Activated T-helper 17 cell treated with anti-CD3 and anti-CD28 coated beads, Interleukin-2, amount 50 U/mL, for 72 hours (primary cell): ENCODE results near the gene ZNF19. TPM values are rescaled to one million over a fixed set of nuclear protein-coding genes. Genes with fewer than 3 reads are reported as not detected.

Experiments
- ATAC-seq: fragments of 150-1000 bp; cut with Tn5 transposase; replicated peaks from 2 replicates; pipeline ENCODE4 v1.10.0; 2021; ENCODE audit warnings: mild to moderate bottlenecking, moderate library complexity
- H3K27ac Mint-ChIP-seq: one replicate; pipeline ENCODE4 v1.8.0; 2022; ENCODE audit warnings: mixed read lengths
- H3K27me3 Mint-ChIP-seq: one replicate; pipeline ENCODE4 v1.8.0; 2022; ENCODE audit warnings: mixed read lengths
- H3K36me3 Mint-ChIP-seq: one replicate; pipeline ENCODE4 v1.8.0; 2022; ENCODE audit warnings: low read depth, mild to moderate bottlenecking, mixed read lengths
- H3K4me1 Mint-ChIP-seq: one replicate; pipeline ENCODE4 v1.8.0; 2022; ENCODE audit warnings: mixed read lengths
- H3K4me3 Mint-ChIP-seq: one replicate; pipeline ENCODE4 v1.8.0; 2022; ENCODE audit warnings: mild to moderate bottlenecking, mixed read lengths
- H3K9me3 Mint-ChIP-seq: one replicate; pipeline ENCODE4 v1.8.0; 2022; ENCODE audit warnings: mixed read lengths
- total RNA-seq, 2 donors: library from RNA; stranded (reverse); gene quantifications; one replicate each; pipeline ENCODE4 v1.2.3, GENCODE V29; 2022

The ZNF19 gene
- total RNA-seq, 2 donors from 2014 or later = 1.1 to 3.4 TPM

DNA sequence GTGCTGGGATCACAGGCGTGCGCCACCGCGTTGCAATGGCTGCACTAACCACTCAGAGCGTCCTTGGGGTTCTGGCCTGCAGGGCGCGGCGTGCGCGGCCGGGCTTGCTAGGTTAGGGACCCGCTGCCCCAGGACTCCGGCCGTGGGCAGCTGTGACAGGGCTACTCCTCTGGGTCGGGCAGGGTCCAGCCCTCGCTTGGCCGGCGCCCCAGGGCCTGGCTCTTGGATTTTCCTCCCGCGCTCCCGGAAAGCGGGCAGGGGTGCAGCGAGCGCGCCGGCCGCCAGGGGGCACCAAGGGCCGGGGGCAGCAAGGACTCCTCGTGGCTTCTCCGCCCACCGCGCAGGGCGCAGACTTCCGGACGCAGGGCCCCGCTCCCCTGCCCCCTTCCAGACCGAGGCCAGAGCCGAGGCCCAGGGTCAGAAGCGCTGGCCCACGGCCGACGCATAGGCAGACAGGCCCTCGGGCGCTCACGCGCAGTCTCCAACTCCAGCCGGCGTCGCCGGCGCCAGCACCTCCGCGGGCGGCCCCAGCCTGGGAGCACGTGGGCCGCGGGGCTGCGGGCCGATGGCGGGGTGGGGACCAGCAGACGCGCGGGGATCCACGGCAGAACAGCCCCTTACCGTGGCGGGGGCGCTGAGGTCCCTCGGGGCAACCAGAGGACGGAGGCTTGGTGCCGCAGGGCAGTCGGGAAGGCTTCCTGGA lies 47.6 kb downstream of the ZNF19 start:
- peaks cover 8% of the 10 kb centered on the region for H3K9me3 Mint-ChIP-seq
- H3K27ac Mint-ChIP-seq = no peak overlapping the region
- peaks cover 18% of the 10 kb centered on the region for H3K27me3 Mint-ChIP-seq
- peak; percentile 39 for ATAC-seq
- no peak overlapping the region for H3K4me3 Mint-ChIP-seq
- H3K36me3 Mint-ChIP-seq = no peaks in the 10 kb centered on the region
- peaks cover 5% of the 10 kb centered on the region for H3K4me1 Mint-ChIP-seq

DNA sequence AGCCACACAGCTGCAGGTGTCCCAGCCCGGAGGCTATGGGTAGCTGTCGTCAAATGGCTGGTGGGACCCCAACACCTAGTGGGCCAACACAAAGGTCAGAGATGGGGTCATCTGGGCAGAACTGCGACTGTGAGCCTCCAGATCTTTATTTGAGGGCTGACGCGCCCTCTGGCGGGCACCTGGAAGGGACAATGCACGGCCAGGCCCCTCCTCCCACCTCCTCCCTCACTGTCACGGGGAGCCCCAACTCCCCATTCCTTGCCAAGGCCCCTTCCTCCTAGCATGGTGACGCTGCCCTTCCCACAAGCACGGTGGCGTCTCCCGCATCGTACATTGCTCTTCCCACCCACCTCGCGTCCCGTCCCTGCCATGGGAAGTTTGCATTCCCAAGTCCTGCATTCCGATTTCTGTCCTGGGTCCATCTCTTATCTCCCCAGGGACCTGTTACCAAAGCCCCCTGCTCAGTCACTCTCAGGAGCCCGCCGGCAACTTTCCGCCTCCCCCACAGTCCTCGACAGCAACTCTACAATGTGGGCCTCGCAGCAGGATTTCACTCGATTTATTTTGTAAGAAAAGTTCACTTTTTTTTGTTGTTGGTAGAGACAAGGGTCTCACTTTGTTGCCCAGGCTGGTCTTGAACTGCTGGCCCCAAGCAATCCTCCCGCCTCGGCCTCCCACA lies 48.3 kb downstream of the ZNF19 start:
- ATAC-seq = no peak
- H3K4me3 Mint-ChIP-seq = no peak overlapping the region
- H3K27ac Mint-ChIP-seq = no peak overlapping the region
- H3K9me3 Mint-ChIP-seq = peaks cover 7% of the 10 kb centered on the region
- H3K36me3 Mint-ChIP-seq = no peaks in the 10 kb centered on the region
- H3K27me3 Mint-ChIP-seq = peaks cover 18% of the 10 kb centered on the region
- peaks cover 5% of the 10 kb centered on the region for H3K4me1 Mint-ChIP-seq

DNA sequence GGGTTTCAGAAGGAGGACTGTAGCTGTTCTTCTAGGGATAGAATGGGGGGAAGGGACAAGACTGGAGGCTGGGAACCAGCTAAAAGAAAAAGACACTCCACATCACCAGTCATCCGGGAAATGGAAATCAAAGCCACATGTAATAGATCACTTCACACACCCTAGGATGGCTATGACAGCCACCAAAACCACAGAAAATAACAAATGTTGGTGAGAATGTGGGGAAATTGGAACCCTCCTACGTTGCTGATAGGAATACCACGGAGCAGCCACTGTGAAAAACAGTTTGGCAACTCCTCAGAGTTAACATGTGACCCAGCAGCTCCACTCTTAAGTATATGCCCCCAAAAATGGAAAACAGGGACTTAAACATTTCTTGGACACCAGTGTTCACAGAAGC lies 49.6 kb downstream of the ZNF19 start:
- H3K36me3 Mint-ChIP-seq = no peaks in the 10 kb centered on the region
- H3K27me3 Mint-ChIP-seq = peaks cover 18% of the 10 kb centered on the region
- H3K4me1 Mint-ChIP-seq = peaks cover 5% of the 10 kb centered on the region
- no peak for ATAC-seq
- H3K4me3 Mint-ChIP-seq = no peak overlapping the region
- no peak overlapping the region for H3K27ac Mint-ChIP-seq
- peaks cover 6% of the 10 kb centered on the region for H3K9me3 Mint-ChIP-seq

DNA sequence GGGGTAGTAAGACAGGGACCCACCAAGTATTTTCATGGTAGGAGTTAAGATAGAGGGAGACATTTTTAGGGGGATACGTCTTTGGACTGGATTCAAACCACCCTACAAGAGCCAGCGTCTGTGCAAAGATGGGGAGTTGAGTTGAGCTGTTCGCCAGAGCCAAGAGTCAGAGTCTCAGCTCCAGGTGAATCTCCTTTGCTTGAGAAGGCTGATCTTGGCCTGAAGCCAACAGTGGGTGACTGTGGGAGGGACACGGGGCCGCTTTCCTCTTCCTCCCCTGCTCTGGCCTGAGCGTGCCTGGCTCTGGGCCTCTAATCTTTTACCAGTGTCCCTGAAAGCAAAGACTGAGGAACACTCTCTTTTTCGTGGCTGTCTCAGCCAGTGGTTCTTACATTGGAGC lies 52.7 kb downstream of the ZNF19 start:
- no peak for ATAC-seq
- Mint-ChIP-seq H3K9me3 (no peaks in the 10 kb centered on the region), H3K27me3 (peaks cover 18% of the 10 kb centered on the region), H3K36me3 (no peaks in the 10 kb centered on the region), H3K4me3 (no peak overlapping the region), H3K27ac (no peak overlapping the region), H3K4me1 (peaks cover 5% of the 10 kb centered on the region)

DNA sequence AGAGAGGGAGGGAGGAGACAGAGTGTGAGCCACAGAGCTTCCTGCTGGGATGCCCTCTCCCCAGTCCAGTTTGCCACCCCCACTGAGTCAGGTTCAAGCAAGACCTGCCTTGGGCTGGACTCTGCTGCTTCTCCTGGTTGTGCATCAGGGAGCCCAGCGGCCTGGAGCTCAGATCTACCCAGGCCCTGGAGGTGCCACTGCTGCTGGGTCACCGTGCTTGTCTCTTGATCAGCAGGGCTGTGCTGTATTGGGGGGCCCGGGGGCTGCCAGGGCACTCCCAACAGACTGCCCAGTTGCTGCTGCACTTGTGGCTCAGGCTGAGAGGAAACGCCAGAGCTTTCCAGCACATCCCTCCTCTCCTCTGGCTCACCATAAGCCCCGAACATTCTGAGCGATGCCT lies 56.2 kb downstream of the ZNF19 start:
- H3K27me3 Mint-ChIP-seq = peaks cover 18% of the 10 kb centered on the region
- H3K4me1 Mint-ChIP-seq = no peaks in the 10 kb centered on the region
- ATAC-seq = no peak

DNA sequence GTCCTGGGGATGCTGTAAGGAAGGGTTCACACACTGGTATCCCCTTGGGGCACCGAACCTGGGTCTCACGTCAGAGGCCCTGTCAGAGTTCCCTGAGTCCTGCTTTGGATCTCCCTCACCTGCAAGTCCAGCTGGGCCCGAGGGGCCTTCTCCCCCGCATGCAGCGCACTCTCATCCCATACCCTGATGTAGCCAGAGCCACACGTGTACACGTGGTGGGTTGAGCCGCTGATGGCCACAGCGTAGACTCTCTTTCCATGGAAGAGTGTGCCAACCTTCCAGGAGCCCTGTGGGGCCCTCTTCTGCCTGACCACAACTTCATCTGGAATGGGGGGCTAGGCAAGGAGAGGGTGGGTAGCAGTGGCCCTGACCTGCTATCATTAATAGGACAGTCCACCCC lies 57.1 kb downstream of the ZNF19 start:
- H3K36me3 Mint-ChIP-seq = no peaks in the 10 kb centered on the region
- ATAC-seq = no peak
- H3K4me3 Mint-ChIP-seq = no peak overlapping the region
- peaks cover 13% of the 10 kb centered on the region for H3K27me3 Mint-ChIP-seq
- no peaks in the 10 kb centered on the region for H3K4me1 Mint-ChIP-seq
- H3K27ac Mint-ChIP-seq = no peak overlapping the region
- no peaks in the 10 kb centered on the region for H3K9me3 Mint-ChIP-seq

More for the DNA sequence above, 56.2 kb downstream of the ZNF19 start:
- Mint-ChIP-seq H3K9me3 (no peaks in the 10 kb centered on the region), H3K4me3 (no peak overlapping the region), H3K36me3 (no peaks in the 10 kb centered on the region), H3K27ac (no peak overlapping the region)

DNA sequence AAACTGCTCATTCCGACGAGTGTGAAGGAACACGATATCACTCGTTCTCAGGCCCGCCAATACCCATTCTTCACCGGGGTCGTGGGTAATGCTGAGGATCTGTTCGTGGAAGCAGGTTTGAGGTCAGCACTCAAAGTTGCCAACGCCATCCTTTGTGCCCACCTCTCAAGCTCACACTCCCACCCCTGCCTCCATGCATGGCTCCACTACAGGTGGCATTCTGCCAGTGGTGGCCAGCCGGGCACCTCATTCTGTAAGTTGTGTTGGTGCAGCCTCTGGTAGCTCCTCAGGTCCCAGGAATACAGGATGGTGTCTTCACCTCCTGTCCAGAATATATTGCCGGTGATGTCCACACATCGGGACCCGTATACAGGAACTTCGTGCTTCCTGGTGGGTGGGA lies 57.9 kb downstream of the ZNF19 start:
- Mint-ChIP-seq H3K4me3 (no peak overlapping the region), H3K27ac (no peak overlapping the region), H3K27me3 (peaks cover 20% of the 10 kb centered on the region), H3K9me3 (no peaks in the 10 kb centered on the region), H3K4me1 (no peaks in the 10 kb centered on the region), H3K36me3 (no peaks in the 10 kb centered on the region)
- no peak for ATAC-seq

DNA sequence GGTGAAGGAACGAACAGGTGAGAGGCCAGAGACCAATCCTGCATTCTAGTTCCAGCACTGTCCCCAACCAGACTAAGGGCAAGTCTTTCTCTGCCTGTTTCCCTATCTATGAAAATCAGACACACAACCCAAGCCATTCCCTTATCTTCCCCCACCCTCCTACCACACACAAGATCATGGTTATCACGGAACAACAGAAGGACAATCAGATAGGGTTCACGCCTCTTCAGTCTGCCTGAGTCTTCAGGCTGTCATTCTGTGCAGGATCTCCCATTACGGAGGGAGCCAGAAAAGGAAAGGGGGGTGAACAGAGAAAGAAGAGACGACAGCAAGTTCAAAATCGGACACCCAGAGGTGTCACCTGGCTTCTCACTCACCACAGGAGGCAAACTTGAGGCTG lies 58.4 kb downstream of the ZNF19 start:
- Mint-ChIP-seq H3K27me3 (peaks cover 22% of the 10 kb centered on the region), H3K27ac (no peak overlapping the region), H3K9me3 (no peaks in the 10 kb centered on the region), H3K4me1 (no peaks in the 10 kb centered on the region), H3K4me3 (no peak overlapping the region), H3K36me3 (no peaks in the 10 kb centered on the region)
- no peak for ATAC-seq

DNA sequence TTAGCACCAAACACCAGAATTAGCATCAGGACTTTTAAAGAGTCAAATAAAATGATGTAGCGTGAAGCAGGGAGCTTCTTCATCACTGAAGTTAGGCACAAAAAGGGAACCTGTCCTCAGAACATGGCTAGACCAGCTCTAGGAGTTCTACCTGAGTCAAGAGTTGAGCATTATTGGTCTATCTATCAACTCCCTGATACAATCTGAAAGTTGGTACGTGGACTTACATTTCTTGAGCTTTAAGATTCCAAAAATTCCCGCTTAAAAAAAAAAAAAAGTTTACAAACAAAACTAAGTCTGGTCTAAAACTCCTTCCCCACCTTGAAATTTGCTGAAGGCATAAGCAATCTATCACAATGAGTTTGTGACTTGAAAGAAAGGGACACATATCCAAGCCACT lies 59.5 kb downstream of the ZNF19 start:
- H3K27me3 Mint-ChIP-seq = peaks cover 32% of the 10 kb centered on the region
- no peak overlapping the region for H3K4me3 Mint-ChIP-seq
- H3K27ac Mint-ChIP-seq = no peak overlapping the region
- H3K36me3 Mint-ChIP-seq = no peaks in the 10 kb centered on the region
- ATAC-seq = no peak
- no peaks in the 10 kb centered on the region for H3K9me3 Mint-ChIP-seq
- no peaks in the 10 kb centered on the region for H3K4me1 Mint-ChIP-seq

DNA sequence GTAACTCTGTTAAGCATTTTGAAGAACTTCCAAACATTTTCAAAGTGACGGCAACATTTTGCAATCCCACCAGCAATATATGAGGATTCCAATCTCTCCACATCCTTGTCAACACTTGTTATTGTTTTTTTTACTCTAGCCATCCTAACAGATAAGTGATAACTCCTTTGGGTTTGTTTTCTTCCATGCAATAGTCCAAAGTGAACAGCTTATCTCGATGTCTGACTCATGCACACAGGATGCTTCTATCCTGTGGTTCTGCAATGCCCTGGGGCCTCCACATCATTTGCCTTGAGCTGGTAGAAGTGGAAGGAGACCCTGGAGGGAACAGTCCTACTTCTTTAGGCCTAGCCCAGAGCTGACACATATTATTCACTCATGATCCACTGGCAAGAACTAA lies 60.2 kb downstream of the ZNF19 start:
- Mint-ChIP-seq H3K4me3 (no peak overlapping the region), H3K9me3 (no peaks in the 10 kb centered on the region), H3K36me3 (no peaks in the 10 kb centered on the region), H3K27ac (no peak overlapping the region), H3K27me3 (peaks cover 37% of the 10 kb centered on the region), H3K4me1 (no peaks in the 10 kb centered on the region)
- no peak for ATAC-seq

DNA sequence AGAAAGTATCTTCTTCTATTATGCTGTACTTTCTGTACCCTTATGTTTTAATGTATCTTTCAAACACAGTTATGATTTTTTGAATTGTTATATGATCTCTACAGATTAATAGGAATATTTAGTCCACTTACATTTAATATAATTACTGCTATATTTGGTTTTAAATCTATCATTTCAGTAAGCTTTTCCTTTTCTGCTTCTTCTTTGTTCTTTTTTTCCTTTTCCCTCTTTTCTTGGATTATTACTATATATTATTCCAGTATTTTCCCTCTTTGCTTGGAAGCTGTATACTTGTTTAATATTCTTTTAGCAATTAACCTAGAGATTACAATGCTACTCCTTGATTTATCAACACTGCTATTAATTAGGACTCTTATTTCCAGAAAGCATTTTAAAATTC lies 60.7 kb downstream of the ZNF19 start:
- Mint-ChIP-seq H3K9me3 (no peaks in the 10 kb centered on the region), H3K4me3 (no peak overlapping the region), H3K27me3 (peaks cover 38% of the 10 kb centered on the region), H3K4me1 (no peaks in the 10 kb centered on the region), H3K27ac (no peak overlapping the region), H3K36me3 (no peaks in the 10 kb centered on the region)
- no peak for ATAC-seq

DNA sequence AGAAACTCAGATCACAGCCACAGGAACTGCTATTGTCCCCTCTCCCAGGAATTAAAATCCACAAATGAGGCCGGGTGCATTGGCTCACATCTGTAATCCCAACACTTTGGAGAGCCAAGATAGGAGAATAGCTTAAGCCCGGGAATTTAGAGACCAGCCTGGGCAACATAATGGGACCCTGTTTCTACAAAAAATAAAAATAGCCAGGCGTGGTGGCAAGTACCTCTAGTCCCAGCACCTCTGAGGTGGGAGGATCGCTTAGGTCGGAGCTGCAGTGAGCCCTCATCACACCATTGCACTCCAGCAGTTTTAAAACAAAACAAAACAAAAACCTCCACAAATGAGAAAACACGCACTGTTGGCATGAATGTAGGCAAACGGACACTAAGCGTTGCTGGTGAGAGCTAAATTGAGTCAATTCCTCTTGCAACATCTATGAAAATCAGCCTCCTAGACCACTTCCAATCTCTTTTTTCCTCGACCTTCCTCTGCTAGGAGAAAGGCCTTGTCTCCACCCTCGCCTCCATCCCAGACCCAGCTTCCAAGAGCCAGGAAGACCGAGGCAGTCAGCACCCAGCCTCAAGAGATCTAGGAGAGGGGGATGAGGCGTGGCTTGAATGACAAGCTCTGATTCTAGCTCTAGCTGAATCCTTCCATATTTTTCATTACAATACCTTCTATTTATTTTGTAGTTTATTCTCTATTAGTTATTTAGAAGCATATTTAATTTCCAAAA lies 62.1 kb downstream of the ZNF19 start:
- ATAC-seq = no peak
- H3K4me1 Mint-ChIP-seq = no peaks in the 10 kb centered on the region
- no peak overlapping the region for H3K4me3 Mint-ChIP-seq
- H3K9me3 Mint-ChIP-seq = no peaks in the 10 kb centered on the region
- H3K36me3 Mint-ChIP-seq = no peaks in the 10 kb centered on the region
- H3K27me3 Mint-ChIP-seq = peaks cover 38% of the 10 kb centered on the region
- H3K27ac Mint-ChIP-seq = no peak overlapping the region

DNA sequence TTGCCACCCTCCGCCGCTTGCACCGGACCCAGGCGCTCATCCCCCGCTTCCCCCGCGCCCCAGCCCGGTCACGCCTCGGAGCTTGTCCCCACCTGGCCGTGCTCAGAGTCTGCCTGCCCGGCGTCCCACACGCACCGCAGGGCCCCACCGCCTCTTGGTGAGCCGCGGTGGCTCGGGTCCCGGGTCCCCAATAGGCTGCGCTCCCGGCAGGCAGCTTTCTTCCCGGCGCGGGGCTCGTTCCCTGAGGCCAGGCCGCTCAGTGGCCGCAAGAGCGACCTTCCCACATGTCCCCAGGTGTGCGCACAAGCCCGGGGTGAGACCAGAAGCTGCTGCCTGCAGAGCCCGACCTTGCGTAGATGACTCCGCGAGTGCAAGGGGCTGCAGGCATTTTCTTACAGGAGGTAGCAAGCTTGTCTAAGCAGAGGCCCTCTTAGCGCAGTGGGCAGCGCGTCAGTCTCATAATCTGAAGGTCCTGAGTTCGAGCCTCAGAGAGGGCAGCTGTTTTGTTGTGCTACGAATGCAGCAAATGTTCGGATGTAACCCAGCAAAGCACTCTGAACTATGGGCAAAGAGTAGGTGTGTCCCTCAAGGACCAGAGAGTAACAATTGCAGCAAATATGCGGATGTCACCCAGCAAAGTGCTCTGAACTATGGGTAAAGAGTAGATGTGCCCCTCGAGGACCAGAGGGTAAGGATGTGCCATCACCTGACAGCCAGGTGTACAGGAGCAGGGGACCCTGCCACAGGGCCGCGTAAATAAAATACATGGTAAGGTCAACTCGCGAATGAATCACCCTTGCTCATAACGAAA lies 62.9 kb downstream of the ZNF19 start:
- Mint-ChIP-seq H3K27me3 (peaks cover 39% of the 10 kb centered on the region), H3K4me3 (no peak overlapping the region), H3K36me3 (no peaks in the 10 kb centered on the region), H3K4me1 (no peaks in the 10 kb centered on the region), H3K27ac (no peak overlapping the region), H3K9me3 (no peaks in the 10 kb centered on the region)
- peak; percentile 59 for ATAC-seq

DNA sequence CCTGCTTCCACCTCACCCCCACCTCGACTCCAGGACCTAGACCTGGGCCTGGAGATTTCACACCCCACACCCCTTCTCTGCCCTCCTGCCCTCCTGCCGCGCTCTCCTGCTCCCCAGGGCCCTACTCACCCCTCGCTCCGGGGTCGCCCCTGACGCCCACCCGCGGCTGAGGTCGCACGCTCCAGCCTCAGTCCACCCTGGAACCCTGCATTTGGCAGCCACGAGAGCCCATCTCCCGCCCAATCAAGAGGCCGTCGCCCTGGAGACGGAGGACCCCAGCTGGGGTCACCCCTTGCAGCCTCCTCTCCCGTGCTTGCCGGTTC lies 63.4 kb downstream of the ZNF19 start:
- H3K4me3 Mint-ChIP-seq = no peak overlapping the region

More for the DNA sequence above, 63.4 kb downstream of the ZNF19 start:
- H3K9me3 Mint-ChIP-seq = no peaks in the 10 kb centered on the region
- no peak for ATAC-seq
- H3K27me3 Mint-ChIP-seq = peaks cover 41% of the 10 kb centered on the region
- H3K4me1 Mint-ChIP-seq = no peaks in the 10 kb centered on the region
- no peaks in the 10 kb centered on the region for H3K36me3 Mint-ChIP-seq
- H3K27ac Mint-ChIP-seq = no peak overlapping the region
